Measurements from ENCODE around the gene UROC1.

UROC1 gene

DNA sequence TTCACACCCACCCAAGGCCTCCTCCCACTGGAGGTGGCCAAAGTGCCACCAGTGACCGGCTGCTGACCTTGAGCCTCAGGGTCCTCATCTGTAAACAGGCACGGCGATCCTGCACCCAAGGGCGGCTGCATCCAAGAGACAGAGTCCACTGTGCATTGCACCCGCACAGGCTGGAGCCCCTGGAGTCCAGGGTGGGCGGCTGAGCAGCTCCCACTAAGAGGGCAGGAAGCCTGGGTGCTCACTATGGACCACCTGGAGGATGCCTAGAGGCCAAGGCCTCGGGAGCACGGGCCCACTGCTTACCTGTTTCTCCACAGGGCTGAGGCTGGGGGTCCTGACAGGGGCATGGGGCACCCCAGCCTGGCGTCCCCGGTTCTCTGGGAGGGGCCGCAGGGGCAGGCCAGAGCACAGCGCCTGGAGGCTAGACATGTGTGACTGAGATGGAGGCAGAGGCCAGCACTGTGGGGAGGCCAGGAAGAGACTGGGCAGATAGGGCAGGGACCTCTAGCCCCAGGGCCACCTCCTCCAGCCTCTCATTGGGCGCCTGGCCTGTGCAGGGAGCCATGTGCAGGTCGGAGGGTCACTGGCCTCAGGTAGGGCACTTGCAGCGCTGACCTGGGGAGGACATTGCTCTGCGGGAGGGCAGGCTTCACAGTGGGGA, at the start of gene UROC1:
Gene UROC1 (minus strand): TSS at position 483 of the 661 bp plus-strand sequence. CDS start 54 bp downstream, at position 429.
- no peak for DNase-seq

DNA sequence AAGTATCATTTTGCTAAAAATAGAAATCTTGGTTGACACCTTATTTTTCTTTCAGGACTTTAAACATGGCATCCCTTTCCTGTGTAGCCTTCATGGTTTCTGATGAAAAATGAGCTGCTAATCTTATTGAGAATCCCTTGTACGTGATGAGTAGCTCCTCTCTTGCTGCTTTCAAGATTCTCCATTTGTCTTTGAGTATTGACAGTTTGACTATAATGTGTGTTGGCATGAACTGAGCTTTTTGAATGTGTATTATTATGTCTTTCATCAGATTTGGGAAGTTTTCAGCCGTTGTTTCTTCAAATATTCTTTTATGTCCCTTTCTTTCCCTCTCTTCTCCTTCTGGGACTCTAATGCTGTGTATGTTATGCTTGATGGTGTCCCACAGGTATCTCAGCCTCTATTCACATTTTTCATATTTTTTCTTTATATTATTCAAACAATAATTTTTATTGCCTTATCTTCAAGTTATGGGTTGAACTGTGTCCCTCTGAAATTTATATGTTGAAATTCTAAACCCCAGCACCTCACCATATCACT, 45.2 kb upstream of the UROC1 start:
- DNase-seq = no peak

DNA sequence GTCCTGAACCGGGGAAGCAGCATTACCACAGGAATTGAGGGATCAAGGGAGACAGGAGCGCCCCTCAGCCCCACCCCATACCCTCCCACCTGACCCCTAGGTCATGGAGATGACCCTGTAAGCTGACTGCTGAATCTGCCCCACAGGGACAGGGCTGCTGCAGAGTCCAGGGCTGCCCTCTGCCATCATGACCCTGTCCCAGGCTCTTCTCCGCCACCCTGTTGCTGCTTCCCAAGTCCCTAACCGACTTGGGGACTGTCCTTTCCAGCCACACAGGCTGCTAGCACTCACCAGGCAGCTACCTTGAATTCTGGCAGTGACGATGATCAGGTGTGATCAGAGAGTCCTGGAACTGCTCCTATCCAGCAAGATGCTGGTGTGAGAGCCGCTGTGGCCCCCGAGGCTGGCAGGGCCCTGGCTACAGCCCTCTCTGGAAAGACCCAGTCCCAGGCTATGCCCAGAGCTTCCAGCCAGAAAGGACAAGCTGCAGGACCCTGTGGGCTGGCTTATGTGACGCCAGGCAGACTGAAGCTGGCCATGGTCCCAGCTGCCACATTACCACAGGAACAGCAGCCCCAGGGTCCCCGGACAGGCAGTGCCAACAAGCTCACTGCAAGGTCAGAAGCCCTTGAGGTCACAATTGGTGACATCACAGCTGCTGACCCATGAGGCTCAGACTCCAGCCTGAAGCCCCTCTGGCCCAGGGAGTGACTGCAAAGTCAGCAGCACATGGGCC, 40.9 kb upstream of the UROC1 start, which contains the start of gene C3orf22:
Gene C3orf22 (minus strand): TSS at position 597 of the 736 bp plus-strand sequence. CDS start 5,542 bp downstream, outside the sequence.
- DNase-seq = no peak

DNA sequence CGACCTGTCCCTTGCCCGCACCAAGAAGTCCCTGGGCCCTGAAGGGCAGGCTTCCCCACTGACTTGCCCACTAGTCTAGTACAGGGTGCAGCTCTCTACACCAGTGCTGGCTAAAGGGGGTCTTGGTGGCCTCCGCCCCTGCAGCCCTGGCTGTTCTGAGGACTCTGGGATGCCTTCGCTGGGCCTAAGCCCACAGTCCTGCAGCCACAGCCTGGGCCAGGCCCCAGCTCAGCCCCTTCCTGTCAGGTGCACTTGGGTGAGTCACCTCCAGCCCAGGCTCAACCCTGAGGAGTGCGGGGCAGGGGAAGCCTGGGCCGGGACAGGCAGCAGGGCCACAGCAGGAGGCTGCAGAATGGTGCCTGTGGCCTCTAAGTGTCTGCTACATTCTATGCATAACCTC, 40.2 kb upstream of the UROC1 start:
- DNase-seq = no peak

DNA sequence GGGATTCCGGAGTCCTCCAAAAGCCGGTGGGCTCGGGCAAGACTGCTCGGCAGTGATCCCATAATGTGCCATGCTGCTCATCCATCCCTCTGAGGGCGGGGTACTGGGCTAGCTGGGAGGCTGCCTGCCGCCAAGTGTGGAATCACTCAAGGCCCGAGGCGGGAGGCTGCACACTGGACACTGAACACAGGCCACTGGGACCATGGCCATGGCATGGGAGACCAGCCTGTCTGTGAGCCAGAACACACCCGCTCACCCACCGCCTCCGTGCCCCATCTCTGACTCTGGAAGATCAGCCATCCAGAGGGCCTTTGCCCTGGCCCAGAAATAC, 39.8 kb upstream of the UROC1 start:
- DNase-seq = no peak

DNA sequence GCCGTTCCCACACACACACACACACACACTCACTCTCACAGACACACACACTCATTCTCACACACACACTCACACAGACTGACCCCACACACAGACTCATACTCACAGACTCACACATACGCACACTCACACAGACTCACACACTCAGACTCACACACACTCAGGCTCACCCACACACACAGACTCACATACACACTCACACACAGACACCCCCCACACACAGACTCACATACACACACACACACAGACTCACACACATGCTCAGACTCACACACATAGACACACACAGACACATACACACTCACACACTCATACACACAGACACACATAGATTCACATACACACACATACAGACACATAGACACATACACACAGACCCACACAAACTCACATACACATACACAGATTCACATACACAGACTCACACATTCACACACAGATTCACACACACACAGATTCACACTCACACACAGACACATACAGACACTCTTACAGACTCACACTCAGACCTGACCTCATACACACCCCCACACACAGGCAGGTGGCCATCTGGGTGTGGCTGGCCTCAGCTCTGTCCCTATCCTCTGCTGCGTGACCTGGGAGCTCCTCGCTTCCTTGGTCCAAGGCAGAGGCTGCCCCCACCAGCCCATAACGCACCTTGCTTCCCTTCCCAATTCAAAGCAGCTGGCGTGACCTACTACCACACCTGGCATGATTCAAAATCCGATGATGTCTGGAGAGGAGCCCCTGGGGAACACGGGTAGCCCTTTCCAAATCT, 39.3 kb upstream of the UROC1 start:
- DNase-seq = no peak

DNA sequence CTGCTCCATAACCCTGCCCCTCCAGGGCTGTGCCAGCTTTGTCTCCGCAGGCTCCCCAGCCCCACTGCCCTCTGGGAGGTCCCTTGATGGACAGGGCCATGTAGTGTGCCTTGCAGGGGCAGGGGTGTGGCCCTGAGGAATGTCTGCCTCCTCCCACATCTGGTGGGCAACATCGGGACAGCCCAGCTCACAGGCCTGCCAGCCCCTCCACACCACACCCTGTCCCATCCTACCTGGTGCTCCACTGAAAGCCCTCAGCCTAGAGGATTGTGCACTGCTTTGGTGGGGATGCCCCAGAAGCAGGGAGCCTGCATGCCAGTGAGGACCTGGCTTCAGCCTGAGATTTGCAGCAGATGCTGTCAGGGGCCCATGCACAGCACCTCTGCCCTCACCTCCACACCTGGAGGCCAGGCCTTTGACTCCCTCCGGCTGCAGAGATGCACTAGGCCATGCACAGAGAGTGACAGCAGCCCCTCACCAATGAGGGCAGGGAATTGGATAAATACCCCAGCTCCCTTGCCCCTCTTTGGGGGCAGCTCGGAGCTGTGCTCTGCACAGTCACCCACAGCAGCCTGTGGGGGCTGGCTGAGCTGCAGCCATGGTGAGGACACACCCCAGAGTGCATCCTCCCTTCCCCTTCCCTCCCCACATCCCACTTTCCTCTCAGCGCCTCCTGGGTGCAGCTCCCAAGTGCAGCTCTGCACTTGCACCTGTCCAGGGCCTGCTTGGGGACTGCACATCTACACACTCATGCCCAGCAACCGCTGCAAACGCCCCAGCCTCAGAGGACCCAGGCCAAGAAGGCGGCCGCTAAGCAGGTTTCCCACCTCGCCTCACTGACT, 38.4 kb upstream of the UROC1 start:
- DNase-seq = no peak

DNA sequence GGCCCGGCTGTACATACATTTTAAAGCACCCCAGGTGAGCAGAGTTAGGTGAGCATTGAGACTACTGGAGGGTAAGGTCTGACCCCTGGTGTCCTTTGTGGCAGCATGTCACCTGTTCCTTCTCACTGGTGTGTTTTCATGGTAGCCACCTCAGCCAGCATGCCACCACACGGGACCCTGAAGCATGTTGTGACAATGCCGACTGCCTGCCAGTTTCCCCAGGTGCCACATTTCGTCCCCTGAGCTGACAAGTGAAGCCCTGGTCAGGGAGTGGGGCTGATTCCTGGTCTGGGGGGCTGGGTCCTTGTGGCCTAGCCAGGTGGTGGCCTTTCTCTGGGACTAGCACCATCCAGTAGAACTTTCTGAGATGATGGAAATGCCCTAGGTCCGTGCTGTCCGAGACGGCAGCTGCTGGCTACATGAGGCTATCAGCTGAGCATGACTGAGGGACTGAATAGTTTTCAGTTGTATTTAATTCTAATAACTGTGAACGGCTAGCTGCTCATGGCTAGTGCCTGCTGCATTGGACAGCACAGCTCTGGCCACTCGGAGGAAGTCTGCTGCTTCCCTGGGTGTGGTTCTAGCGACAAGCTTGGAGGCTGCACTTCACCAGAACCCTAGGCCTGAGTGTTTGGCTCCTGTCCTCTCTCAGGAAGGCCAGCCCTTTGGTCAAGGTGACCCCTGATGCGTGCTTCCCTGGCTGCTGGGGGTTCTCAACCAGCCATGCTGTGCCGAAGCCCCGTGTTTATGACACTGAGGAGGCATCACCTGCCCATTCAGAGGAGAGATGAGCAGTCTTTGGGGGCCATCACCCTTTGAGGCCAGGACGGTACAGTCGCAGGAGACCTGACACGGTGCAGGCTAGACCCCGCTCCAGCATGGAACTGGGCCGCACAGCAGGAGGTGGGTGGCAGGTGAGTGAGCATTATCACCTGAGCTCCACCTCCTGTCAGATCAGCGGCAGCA, 37.3 kb upstream of the UROC1 start:
- DNase-seq = no peak

DNA sequence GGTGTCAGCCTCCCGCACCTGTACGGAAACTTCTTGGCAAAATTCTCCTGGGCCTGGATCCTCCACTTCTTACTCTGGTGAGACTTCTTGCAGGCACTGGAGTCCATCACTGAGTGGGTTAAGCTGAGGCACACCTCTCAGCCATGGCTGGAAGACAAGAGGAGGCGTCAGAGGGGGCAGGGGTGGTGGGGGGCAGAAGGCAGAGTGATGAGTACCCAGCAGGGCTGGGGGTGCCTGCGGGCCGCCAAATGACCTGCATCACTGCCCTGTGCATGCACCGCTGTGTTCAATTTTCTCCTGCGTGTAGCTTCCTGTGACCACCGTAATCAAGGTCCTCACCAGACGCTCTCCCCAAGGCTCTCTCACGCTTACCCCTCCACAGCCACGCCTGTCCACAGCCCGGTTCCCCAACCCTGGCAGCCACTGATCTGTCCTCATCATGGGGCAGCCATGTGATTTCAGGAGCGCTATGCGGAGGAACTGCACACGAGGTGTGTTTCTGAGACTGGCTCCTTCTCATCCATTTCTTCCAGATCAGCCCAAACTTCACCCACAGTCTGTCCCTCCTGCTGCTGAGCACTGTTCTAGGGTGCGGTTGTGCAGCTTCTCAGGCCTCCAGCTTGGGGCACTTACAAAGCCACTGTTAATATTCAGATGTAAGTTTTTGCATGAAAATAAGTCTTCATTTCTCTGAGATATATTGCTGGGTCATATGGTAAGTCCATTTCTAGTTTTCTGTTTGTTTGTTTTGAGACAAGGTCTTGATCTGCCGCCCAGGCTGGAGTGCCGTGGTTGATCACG, 35.9 kb upstream of the UROC1 start:
- no peak for DNase-seq

DNA sequence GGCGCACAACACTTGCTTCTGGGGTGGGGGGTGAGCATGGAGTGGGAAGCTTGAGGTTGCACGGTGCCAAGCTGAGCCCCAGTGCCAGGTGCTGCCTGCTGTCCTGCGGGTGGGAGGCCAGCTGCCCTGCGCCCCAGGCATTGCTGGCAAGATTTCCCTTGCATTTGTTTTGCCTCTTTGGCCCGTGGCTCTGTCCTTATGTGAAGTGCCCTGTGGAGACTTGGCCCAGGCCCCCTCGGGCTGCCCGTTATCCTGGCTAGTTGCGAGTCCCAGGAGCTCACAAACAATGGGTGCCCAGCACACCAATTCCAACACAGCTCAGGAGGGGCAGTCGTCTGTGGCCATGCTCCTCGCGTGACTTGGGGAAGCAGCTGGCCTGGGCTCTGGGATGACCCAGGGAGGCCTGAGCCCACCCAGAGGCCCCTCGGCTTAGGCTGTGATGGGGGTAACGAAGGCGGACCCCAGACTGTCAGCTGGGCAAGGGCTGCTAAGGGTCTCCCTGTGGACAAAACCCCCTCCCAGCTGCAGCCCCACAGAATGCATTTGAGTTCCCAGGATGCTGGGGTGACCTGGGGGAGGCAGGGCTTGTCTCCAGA, 35.2 kb upstream of the UROC1 start:
- DNase-seq = no peak

DNA sequence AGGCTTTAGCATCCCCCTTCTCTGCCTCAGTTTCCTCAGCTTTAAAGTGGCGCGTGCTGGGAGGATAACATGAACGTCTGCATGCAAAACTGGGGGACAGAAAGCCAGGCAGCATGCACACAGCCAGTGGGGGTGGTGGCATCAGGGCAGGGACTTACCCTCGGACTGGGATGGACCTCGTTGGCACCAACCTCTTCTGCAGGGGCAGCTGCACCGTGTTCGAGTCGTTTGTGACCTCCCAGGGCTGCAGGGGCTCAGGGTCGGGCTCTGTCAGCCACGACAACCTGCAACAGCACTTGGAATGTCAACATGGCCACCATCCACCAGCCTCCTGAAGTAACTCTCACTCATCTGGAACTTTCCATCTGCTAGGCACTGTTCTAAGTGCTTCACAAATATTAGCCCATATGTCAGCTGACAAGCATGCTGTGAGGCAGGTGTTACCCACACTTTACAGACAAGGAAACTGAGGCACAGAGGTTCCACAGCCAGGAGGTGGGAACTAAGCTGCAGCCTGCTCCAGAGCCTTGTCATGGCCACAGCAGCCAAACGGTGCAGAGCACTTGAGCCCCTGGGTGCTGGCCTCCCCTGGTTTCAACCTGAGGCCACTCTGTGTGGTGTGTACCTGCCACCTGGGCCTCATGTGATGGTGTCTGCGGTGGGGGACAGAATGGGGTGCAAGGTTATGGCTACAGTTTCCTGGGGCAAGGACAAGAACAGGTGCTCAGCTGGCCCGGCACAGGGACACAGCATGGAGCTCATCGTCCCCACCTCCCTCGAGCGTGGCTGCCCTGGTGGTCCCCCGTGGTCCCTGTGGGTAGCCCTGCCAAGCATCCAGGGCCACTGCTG, 34.5 kb upstream of the UROC1 start:
- no peak for DNase-seq

DNA sequence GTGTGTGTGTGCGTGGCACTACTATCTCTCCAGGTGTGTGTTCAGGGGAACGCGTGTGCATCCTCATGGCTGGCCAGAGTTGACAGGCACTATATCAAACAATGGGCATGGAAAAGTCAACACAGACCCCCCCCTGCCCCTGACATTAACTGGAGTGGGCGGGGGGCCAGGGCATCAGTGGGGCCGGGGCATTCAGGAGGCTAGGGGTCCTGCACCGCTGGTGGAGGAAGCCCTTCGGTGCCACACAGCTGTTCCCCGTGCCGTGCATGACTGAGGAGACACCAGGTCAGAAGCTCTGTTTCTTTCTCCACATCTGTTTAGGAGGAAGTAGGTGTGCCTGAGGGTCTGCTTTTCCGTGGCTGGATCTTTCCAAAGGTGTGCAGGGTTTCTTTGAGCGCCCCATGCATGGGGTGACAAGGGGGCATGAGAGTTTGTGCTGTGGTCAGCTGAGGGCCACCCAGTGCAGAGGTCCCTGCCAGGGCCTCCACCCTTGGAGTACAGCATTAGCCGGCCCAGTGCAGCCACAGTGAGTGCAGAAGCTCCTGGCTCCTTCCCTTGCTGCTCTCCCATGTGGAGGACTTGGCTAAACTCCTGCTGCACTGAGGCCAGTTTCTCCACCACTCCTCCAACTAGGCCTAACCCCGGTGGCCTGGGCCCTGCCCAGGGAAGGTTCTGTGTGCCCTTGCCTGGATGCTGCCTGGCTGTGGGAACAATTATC, 33.7 kb upstream of the UROC1 start:
- no peak for DNase-seq

DNA sequence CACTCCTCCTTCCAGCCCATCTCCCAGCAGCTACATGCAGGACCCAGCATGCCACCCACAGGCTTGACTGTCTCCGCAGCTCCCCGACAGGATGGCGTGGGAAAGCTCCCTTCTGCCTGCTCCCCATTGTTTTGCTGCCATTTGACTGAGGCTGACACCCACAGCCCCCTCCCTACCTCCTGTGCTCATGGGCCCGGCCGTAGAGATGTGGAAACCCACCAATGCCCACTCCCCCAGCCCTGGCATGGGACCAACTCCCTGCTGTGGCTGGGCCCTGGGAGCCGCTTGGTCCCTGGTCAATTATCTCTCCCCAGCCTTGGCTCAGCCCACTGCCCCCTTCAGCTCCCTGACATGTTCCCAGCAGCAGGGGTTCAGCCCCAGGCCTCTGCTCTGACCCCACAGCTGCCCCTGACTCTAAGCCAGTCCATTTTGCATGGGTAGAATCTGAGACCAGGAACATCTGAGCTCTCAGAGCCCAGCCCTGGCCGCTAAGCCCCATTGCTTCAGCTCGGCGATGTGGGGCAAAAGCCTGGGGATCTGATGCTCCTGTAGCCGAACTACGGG, 33.0 kb upstream of the UROC1 start:
- DNase-seq = no peak

DNA sequence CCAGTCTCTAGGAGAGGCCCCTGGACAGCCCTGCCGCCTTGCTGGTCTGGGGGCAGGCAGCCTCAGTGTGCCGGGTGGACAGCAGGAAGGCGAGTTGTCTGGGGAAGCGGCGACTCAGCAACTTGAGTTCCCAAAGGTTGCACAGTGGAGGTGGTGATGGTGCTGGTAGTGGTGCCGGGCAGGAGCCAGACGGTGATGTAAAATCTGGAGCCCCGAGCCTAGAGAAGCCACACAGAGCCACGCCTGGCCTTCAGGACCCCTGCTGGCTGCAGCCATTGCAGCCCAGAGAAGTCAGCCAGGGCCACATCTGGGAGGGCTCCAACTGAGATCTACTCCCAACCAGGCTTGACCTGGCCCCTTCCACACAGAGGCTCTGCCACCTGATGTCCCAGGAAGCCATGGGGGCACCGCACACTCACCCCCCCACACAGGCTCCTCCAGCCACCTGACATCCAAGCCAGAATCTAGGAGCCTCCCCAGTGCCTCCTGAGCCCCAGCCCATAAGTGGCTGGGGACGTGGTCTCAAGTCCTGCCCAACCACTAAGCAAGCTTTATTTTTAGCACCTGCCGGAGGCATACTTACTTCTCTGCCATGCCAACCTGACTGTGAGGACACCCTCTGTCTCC, 32.4 kb upstream of the UROC1 start:
- no peak for DNase-seq

DNA sequence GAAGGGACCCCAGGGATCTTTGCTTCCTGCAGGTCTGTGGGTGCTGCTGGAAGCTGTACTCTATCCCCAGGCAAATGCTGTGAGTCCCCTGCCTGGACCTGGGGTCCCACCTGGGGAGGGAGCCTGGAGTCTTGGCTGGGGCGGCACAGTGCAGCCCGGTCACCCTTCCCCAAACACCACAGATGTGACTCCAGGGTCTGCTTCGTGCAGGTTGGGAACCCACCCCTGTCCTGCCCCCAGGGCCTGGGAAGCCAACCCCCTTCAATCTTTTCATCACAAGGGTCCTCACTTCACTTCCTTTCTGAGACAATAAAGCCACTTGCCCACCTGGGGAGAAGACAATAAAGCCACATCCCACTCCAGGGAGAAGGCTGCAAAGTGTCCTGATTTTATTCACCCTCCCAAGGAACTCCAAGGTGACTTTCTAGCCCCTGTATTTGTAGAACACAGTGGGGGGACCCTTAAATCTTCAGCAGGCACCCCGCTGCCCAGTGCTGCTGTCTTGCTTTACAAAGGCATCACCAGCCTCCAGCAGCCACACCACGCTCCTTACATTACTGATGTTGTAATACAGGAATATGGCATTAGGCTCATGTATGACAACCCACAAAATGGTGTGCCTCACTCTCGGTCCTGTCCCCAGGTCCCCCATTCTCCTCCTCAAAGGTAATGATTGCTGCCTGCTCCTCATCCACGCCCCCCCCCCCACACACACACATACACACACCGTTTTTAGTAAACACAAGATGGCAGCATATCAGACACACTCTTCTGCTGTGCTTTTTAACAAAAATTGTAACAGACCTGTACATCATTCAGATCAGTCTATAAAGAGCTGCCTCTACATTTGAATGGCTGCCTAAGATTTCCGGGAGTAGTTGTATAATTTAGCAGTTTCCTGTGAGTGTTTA, 31.2 kb upstream of the UROC1 start:
- DNase-seq = no peak

DNA sequence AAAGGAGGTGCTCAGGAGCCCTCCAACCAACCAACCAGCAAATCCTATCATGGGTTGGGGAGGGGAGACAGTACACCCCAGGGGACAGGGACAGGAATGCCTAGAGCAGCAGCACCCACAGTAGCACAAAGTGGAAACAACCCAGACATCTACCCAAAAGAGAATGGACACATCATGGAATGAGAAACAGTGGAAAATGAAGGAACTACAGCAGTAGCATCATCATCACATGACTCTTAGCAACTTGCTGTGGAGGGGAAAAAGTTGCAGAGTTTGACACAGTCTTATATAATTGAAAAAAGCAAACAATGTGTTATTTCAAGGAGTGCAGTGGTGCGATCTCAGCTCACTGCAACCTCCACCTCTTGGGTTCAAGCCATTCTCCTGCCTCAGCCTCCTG, 30.1 kb upstream of the UROC1 start:
- no peak for DNase-seq

Measured in OCI-M1 (cell line).